ENCODE results near the gene BCAR1.
"Not testable (repeated sequence)": the region's sequence is repeated elsewhere in the genome, so short reads cannot be mapped to it uniquely, and the experiment has no call there.

GRCh38 chr16:75204905-75205304 is 46.5 kb downstream of the BCAR1 start:
- not testable (repeated sequence) for TF ChIP-seq POLR2AphosphoS5, CTCF, POLR2A, EP300 (IDR thresholded peaks at IDR 0.05)
